Measurements from ENCODE around the gene DCLK1. TPM values are rescaled to one million over a fixed set of nuclear protein-coding genes. Genes with fewer than 3 reads are reported as not detected.

The DCLK1 gene
- total and polyA plus RNA-seq, 8 donors, result 10.5 to 20.5 (median 12.8) TPM

DNA sequence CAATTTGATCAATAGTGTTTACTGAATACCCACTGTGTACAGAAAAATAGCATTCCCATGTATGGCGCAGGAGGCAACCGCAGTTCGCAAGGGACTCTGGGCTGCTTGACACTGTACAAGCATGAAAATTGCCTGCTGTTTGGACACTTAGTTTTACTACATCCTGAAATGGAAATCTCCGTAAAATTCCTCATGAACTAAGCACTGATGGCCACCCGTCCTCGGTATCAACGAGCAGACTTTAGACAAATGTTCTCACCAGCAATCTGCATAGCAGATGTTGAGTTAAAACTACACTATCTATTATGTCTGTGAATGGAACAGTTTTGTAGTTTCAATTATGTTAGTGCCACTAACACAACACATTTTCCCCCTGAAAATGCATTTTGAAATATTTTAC, 294.7 kb downstream of the DCLK1 start:
- intact Hi-C loops (cut with DNase I), result no loop called here
- no peak overlapping the region for H3K27ac ChIP-seq

GRCh38 chr13:35835989-35836388, 295.2 kb downstream of the DCLK1 start:
- no peak for TF ChIP-seq CTCF (IDR thresholded peaks at IDR 0.05)
- no peaks in the 10 kb centered on the region for H3K4me1 ChIP-seq
- no peak for DNase-seq
- no peak for ATAC-seq
- H3K4me3 ChIP-seq, result no peak overlapping the region
- H3K36me3 ChIP-seq, result no peaks in the 10 kb centered on the region
- H3K9me3 ChIP-seq, result no peaks in the 10 kb centered on the region
- H3K27ac ChIP-seq, result no peak overlapping the region
- no peaks in the 10 kb centered on the region for H3K27me3 ChIP-seq
- intact Hi-C loops (cut with DNase I), result no loop called here

More for the DNA sequence above, 294.7 kb downstream of the DCLK1 start:
- no peak overlapping the region for H3K4me3 ChIP-seq
- TF ChIP-seq CTCF (IDR thresholded peaks at IDR 0.05), result no peak
- H3K36me3 ChIP-seq, result no peaks in the 10 kb centered on the region
- DNase-seq (no peak), ATAC-seq (no peak)
- H3K9me3 ChIP-seq, result no peaks in the 10 kb centered on the region
- no peaks in the 10 kb centered on the region for H3K4me1 ChIP-seq
- H3K27me3 ChIP-seq, result no peaks in the 10 kb centered on the region

GRCh38 chr13:35833608-35834275, 297.4 kb downstream of the DCLK1 start:
- ATAC-seq, result no peak
- TF ChIP-seq CTCF (IDR thresholded peaks at IDR 0.05), result no peak
- Histone ChIP-seq H3K4me3 (no peak overlapping the region), H3K9me3 (no peaks in the 10 kb centered on the region), H3K4me1 (no peaks in the 10 kb centered on the region), H3K36me3 (no peaks in the 10 kb centered on the region), H3K27me3 (no peaks in the 10 kb centered on the region), H3K27ac (no peak overlapping the region)
- intact Hi-C loops (cut with DNase I), result no loop called here
- no peak for DNase-seq

- no peak for ATAC-seq
- intact Hi-C loops (cut with DNase I), result no loop called here
- TF ChIP-seq CTCF (IDR thresholded peaks at IDR 0.05), result no peak
These were observed 298.2 kb downstream of the DCLK1 start for GRCh38 chr13:35833031-35833430.

DNA sequence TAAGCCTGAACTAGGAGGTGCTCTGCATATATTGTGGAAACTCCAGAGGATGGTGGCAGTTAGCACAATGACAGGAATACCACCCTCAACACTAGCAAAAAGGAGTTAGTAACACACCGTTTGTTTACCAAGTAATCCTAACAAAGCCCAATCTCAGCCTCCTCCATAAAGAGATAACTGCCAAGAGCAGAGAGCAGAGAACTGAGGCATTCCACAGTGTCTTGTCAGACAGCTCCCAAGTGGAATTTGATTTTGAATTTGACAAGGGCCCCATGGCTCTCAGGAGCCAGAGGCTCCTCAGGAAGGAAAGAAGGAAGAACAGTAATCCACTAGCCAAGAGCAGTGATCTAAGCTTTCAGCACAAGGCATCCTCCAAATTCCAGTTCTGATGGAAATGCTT, 298.6 kb downstream of the DCLK1 start:
- TF ChIP-seq CTCF (IDR thresholded peaks at IDR 0.05), result no peak
- no peak overlapping the region for H3K4me3 ChIP-seq
- no peaks in the 10 kb centered on the region for H3K27me3 ChIP-seq
- ATAC-seq (no peak), DNase-seq (no peak)
- no peak overlapping the region for H3K27ac ChIP-seq
- no peaks in the 10 kb centered on the region for H3K36me3 ChIP-seq
- no peaks in the 10 kb centered on the region for H3K9me3 ChIP-seq
- intact Hi-C loops (cut with DNase I), result no loop called here
- no peaks in the 10 kb centered on the region for H3K4me1 ChIP-seq

More at GRCh38 chr13:35833031-35833430, 298.2 kb downstream of the DCLK1 start:
- no peaks in the 10 kb centered on the region for H3K36me3 ChIP-seq
- no peak overlapping the region for H3K4me3 ChIP-seq
- no peaks in the 10 kb centered on the region for H3K27me3 ChIP-seq
- DNase-seq, result no peak
- H3K4me1 ChIP-seq, result no peaks in the 10 kb centered on the region
- no peaks in the 10 kb centered on the region for H3K9me3 ChIP-seq
- no peak overlapping the region for H3K27ac ChIP-seq

Measured in left lung (tissue), 10 donors.